ENCODE data around the gene SRRM2.

DNA sequence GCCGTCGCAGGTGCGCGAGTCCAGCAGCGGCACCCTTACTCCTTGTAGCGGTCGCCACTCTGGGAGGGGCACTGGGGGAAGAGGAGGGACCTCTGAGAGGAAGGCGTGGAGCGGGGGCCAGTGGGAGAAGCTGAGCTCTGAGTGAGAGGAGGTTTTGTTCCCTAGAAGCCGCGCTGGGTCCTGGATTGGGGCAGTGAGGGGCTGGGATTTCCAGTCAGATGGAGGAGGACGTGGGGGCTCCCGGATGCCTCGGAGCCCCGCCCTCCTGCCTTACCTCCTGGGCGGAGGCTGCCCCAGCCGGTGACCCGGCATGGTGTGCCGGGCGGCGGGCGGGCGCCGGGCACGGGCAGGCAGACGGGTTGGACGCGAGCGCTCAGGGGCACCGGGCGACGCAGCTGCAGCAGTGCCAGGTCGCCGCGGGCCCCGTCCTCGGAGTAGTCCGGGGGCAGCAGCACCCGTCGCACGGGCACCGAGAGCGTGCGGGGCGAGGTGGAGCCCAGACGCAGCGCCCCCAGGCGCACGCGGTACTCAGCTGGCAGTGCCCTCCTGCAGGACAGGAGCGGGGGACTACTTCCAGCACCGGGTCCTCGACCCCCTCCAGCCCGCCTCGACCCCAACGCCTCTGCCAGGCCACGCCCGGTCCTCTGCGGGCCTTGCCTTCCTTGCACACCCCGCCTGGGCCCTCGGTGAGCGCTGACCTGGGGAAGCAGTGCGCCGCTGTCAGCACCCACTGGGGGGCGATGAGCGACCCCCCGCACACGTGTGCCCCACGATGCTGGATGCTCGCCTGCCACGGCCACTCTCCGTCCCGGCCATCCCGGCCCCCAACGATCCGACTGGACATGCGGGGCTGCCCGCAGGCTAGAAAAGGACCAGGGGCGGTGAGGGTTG, 32.9 kb downstream of the SRRM2 start:
- TF ChIP-seq, protein P1, sequence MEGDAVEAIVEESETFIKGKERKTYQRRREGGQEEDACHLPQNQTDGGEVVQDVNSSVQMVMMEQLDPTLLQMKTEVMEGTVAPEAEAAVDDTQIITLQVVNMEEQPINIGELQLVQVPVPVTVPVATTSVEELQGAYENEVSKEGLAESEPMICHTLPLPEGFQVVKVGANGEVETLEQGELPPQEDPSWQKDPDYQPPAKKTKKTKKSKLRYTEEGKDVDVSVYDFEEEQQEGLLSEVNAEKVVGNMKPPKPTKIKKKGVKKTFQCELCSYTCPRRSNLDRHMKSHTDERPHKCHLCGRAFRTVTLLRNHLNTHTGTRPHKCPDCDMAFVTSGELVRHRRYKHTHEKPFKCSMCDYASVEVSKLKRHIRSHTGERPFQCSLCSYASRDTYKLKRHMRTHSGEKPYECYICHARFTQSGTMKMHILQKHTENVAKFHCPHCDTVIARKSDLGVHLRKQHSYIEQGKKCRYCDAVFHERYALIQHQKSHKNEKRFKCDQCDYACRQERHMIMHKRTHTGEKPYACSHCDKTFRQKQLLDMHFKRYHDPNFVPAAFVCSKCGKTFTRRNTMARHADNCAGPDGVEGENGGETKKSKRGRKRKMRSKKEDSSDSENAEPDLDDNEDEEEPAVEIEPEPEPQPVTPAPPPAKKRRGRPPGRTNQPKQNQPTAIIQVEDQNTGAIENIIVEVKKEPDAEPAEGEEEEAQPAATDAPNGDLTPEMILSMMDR (IDR thresholded peaks at IDR 0.05; ENCODE audit: low read depth, low read length), result 0 out of 2 replicates have a peak, but pooled peaks have one; percentile 8
- no peak for TF ChIP-seq EZH2phosphoT487 (IDR thresholded peaks at IDR 0.05; ENCODE audit: low read depth)
